AG09319 (cell line): ENCODE data around the gene MICA.

ENCODE experiments used
- DNase-seq: peaks from one replicate; pipeline ENCODE4 v3.0.0-alpha.2; 2010; ENCODE audit warnings: low read depth; ENCODE audit errors: extremely low read depth
- TF ChIP-seq, protein P1 (sequence below): IDR thresholded peaks from 2 replicates; pipeline ENCODE4 v1.5.1; 2011; ENCODE audit warnings: low read depth, mild to moderate bottlenecking, inconsistent platforms, low read length, moderate library complexity

MICA gene

DNA sequence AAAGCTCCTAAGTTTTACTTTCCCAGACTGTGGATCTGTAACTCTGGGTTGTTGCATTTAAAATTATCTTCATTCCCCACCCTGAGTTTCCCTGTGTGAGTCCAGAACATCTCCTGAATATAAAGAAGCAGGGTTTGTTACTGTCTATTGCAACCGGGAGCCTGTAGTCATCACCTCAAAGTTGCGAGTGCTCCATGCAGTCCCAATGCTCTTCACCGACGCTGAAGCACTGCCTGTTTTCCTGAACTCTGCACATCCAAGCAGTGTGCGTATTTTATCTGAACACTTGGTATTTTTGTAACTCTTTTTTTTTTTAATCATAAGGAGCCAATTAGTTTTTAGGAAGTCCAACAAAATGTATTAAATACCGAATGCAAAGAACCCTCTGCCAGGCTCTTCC lies 45.5 kb upstream of the MICA start:
- TF ChIP-seq, protein P1, sequence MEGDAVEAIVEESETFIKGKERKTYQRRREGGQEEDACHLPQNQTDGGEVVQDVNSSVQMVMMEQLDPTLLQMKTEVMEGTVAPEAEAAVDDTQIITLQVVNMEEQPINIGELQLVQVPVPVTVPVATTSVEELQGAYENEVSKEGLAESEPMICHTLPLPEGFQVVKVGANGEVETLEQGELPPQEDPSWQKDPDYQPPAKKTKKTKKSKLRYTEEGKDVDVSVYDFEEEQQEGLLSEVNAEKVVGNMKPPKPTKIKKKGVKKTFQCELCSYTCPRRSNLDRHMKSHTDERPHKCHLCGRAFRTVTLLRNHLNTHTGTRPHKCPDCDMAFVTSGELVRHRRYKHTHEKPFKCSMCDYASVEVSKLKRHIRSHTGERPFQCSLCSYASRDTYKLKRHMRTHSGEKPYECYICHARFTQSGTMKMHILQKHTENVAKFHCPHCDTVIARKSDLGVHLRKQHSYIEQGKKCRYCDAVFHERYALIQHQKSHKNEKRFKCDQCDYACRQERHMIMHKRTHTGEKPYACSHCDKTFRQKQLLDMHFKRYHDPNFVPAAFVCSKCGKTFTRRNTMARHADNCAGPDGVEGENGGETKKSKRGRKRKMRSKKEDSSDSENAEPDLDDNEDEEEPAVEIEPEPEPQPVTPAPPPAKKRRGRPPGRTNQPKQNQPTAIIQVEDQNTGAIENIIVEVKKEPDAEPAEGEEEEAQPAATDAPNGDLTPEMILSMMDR: no peak

DNA sequence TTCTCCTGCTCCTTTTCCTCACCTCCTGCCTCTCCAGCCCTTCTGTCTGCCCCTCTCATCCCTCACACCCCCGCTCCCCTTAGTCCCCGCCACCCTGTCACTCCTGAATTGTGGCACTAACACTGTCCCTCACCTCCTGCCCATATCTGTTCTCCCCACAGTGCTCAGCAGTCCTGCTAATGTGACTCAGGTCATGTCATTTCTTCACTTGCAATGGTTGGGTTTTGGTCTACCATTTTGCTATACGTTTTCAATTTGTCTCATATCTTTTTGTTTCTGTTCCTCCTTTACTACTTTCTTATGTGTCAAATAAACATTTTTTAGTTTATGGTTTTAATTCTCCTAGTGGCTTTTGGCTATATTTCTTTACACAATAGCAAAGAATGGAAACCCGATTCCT lies 45.1 kb upstream of the MICA start:
- TF ChIP-seq, protein P1: no peak
- no peak for DNase-seq

More for the DNA sequence above, 45.5 kb upstream of the MICA start:
- DNase-seq: no peak

DNA sequence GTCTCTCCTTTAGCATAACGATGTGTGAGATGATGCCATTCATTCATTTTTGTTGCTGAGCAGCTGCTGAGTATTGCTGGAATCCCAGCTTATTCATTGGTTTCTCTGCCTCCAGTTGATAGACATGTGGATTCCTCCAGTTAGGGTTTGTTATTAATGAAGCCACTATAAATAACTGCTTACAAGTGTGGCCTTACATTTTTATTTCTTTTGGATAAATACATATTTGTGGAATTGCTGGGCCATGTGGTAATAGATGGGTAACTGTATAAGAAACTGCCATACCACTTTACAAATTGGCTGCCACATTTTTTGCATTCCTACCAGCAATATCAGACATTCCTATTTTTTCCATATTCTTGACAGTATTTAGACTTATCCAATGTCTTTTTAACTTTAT lies 43.8 kb upstream of the MICA start:
- DNase-seq: no peak
- TF ChIP-seq, protein P1: no peak

DNA sequence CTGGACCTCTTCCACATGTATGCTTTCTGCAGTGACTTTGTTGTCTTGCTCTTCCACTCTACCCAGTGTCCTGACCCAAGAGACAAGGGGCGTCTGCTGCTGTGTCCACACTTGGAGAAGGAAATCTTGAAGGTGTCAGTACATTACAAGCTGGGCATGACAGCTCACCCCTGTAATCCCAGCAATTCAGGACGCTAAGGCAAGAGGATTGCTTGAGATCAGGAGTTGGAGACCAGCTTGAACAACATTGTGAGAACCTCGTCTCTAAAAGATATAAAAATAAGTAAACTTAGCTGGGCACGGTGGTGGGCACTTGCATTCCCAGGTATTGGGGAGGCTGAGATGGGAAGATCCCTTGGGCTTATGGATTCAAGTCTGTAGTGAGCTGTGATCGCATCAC lies 40.6 kb upstream of the MICA start:
- DNase-seq: no peak
- TF ChIP-seq, protein P1: no peak

DNA sequence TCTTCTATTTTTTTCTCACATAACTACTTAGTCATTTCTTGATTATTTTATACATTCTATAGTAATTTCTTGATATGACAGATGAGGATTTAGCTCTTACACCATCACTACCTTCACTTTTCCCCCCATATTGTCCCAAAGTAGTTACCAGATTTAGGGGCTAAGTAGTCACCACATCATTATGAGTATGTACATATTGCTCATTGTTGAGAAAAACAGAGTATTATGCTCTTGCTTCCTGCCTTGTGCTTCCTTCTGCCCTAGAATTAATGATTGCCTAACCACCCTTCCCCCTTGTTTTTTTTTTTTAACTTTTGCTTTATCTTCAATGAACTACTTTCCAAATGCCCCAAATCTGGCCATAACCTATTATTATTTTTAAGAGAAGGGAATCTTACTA lies 39.6 kb upstream of the MICA start:
- TF ChIP-seq, protein P1: no peak

DNA sequence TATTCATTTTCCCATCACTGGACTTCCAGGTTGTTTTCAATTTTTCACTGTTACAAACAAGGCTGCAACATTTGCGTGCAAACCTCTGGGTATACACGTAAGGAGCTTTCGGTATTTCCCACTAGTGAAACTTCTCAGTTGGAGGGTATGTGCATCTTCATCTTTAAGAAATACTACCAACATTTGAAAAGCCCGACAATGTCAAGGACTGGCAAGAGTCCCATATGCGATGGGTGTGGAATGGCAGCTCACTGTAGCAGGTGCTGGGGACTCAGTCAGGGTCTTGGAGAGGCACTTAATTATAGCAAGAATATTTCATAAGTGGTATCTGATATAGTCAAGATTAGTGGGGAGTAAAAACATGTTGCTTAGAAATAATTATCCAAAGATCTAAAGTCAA lies 37.5 kb upstream of the MICA start:
- no peak for DNase-seq
- TF ChIP-seq, protein P1: no peak

More for the DNA sequence above, 39.6 kb upstream of the MICA start:
- no peak for DNase-seq

DNA sequence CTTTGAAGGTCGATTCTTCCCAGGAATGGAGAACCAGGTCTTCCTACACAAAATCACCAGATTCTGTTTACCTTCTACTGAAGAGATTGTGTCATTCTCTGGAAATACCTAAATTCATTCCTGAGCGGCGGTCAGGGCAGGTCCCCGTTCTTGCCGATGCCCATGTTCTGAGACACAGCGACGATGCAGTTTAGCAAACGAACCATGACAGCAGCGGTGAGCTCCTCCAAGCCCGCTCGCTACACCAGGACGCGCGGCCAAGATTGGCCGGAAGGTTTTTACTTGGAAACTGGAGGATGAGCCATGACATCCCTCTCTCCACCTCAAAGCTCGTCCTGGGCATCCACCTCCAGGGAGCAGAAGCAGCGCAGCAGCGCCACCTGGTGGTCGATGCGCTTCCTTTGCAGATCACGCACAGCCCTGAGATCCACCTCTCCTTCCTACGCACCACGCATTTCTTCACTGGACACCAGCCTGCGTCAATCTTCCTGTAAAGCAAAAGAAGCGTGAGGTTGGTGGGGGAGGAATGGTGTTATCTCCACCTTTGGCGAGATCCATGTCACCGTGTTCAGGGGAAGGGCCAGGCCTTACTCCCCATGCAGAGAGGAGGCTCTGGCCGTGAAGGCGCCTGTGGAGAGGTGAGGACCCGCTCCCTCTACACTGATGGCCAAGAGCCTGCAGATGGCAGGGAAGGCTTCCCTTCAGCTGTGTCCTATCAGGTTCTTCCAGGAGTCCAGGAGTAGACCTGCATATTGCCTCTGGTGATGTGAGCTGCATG lies 36.5 kb upstream of the MICA start:
- DNase-seq: peak; percentile 52
- TF ChIP-seq, protein P1: peak; percentile 94
